Tibial nerve (tissue), 4 donors: ENCODE results near the gene R3HCC1L. TPM values are rescaled to one million over a fixed set of nuclear protein-coding genes. Genes with fewer than 3 reads are reported as not detected.

Experiments used
- DNase-seq, 2 donors: peaks; one replicate each; pipeline ENCODE4 v3.0.0-alpha.2; 2019; ENCODE audit warnings: low spot score in 2 of 2
- H3K27ac ChIP-seq, 4 donors: fragments of 200-600 bp; sonication (generic) in 3 of 4; one replicate each; pipeline ENCODE4 v1.5.1; 2017 to 2019; ENCODE audit warnings: mild to moderate bottlenecking in 1 of 4
- H3K27me3 ChIP-seq, 2 donors: fragments of 200-600 bp; sonication (generic) in 1 of 2; one replicate each; pipeline versions ENCODE4 v1.5.1 to v1.6.0; 2017 to 2019
- H3K36me3 ChIP-seq, 3 donors: fragments of 200-600 bp; sonication (generic); one replicate each; pipeline ENCODE4 v1.5.1; 2018 to 2019
- H3K4me1 ChIP-seq, 4 donors: fragments of 200-600 bp; sonication (generic) in 3 of 4; one replicate each; pipeline ENCODE4 v1.5.1; 2017 to 2019
- H3K4me3 ChIP-seq, 4 donors: fragments of 200-600 bp; sonication (generic) in 3 of 4; one replicate each; pipeline ENCODE4 v1.5.1; 2017 to 2019; ENCODE audit warnings: mild to moderate bottlenecking in 1 of 4, moderate library complexity in 1 of 4
- H3K9me3 ChIP-seq, 4 donors: fragments of 200-600 bp; sonication (generic) in 3 of 4; one replicate each; pipeline ENCODE4 v1.5.1; 2017 to 2019
- EP300 ChIP-seq, 2 donors: sonication (generic); formaldehyde crosslinking; IDR thresholded peaks; one replicate each; pipeline ENCODE4 v1.6.1; 2017; ENCODE audit warnings: antibody characterized with exemption in 2 of 2, mild to moderate bottlenecking in 1 of 2
- POLR2A ChIP-seq, 2 donors: fragments of 450-650 bp; IDR thresholded peaks; one replicate each; pipeline ENCODE4 v1.6.1; 2017; ENCODE audit warnings: antibody characterized with exemption in 2 of 2, mild to moderate bottlenecking in 2 of 2, moderate library complexity in 2 of 2
- WGBS, 2 donors: methylation state at CpG; one replicate each; pipeline ENCODE4 v1.1.5; 2018; 5-methylcytosine and 5-hydroxymethylcytosine counted together
- total RNA-seq, 4 donors: library from RNA; depleted of rRNA; stranded (reverse); fragments of >200 nt; gene quantifications; one replicate each; pipeline ENCODE4 v1.1.0, GENCODE V29; 2016
- TF ChIP-seq, protein P1 (sequence below), 5 experiments: fragments of 200-600 bp in 3 of 5; fragments of 450-650 bp in 2 of 5; sonication (generic) in 3 of 5; IDR thresholded peaks; one replicate each; pipeline ENCODE4 v1.5.1; 2016 to 2019; ENCODE audit warnings: antibody characterized with exemption in 5 of 5, mild to moderate bottlenecking in 3 of 5, moderate library complexity in 2 of 5

R3HCC1L gene
- total RNA-seq, 4 donors from 2014 or later, result 10.8 to 15.1 (median 13.5) TPM

DNA sequence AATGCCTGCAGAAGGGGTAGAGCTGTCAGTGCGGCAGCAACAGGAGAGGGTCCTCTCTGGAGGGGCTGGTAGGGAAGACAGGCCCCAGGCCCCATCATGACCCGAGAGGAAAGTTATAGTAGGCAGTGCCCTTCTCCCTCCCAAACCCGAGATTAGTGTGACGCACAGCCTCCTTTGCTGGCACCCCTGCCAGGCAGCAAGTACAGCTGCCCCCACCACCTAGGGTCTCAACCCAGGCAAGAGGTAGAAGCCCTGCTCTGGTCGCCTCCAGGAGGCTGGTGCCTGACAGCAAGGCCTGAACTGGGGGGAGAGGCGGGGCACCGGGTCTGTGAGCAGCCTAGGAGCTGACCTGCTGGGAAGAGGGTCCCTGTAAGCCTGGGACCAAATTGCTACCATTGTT, 118.0 kb downstream of the R3HCC1L start:
- H3K36me3 ChIP-seq, result peaks cover 0 to 96% (median 0%) of the 10 kb centered on the region in 3 donors
- no peak overlapping the region for H3K4me3 ChIP-seq
- H3K9me3 ChIP-seq, result no peaks in the 10 kb centered on the region
- peaks cover 0 to 13% (median 1%) of the 10 kb centered on the region in 4 donors for H3K4me1 ChIP-seq
- WGBS, 2 donors, result 84 to 92% methylated on average over 7 of the region's 7 CpGs
- no peak overlapping the region for H3K27ac ChIP-seq
- no peak for DNase-seq
- H3K27me3 ChIP-seq, result no peaks in the 10 kb centered on the region
- TF ChIP-seq POLR2A (IDR thresholded peaks at IDR 0.05), result no peak

GRCh38 chr10:98253499-98253898, 119.0 kb downstream of the R3HCC1L start:
- no peak for DNase-seq
- no peak overlapping the region for H3K4me3 ChIP-seq
- H3K9me3 ChIP-seq, result no peaks in the 10 kb centered on the region
- no peak overlapping the region for H3K27ac ChIP-seq
- H3K36me3 ChIP-seq, result peaks cover 0 to 96% (median 0%) of the 10 kb centered on the region in 3 donors
- peaks cover 0 to 7% (median 0%) of the 10 kb centered on the region in 4 donors for H3K4me1 ChIP-seq
- WGBS, 2 donors, result 91 to 92% methylated on average over 17 of the region's 17 CpGs
- H3K27me3 ChIP-seq, result no peaks in the 10 kb centered on the region
- no peak for TF ChIP-seq POLR2A (IDR thresholded peaks at IDR 0.05)
- no peak for TF ChIP-seq EP300 (IDR thresholded peaks at IDR 0.05)
- TF ChIP-seq, protein P1, sequence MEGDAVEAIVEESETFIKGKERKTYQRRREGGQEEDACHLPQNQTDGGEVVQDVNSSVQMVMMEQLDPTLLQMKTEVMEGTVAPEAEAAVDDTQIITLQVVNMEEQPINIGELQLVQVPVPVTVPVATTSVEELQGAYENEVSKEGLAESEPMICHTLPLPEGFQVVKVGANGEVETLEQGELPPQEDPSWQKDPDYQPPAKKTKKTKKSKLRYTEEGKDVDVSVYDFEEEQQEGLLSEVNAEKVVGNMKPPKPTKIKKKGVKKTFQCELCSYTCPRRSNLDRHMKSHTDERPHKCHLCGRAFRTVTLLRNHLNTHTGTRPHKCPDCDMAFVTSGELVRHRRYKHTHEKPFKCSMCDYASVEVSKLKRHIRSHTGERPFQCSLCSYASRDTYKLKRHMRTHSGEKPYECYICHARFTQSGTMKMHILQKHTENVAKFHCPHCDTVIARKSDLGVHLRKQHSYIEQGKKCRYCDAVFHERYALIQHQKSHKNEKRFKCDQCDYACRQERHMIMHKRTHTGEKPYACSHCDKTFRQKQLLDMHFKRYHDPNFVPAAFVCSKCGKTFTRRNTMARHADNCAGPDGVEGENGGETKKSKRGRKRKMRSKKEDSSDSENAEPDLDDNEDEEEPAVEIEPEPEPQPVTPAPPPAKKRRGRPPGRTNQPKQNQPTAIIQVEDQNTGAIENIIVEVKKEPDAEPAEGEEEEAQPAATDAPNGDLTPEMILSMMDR (IDR thresholded peaks at IDR 0.05), result no peak

- H3K27me3 ChIP-seq, result no peaks in the 10 kb centered on the region
- 89% methylated on average over 8 to 10 of the region's 10 CpGs for WGBS, 2 donors
- TF ChIP-seq POLR2A (IDR thresholded peaks at IDR 0.05) (no peak), EP300 (IDR thresholded peaks at IDR 0.05) (no peak)
- TF ChIP-seq, protein P1 (IDR thresholded peaks at IDR 0.05), result no peak
- no peak overlapping the region for H3K4me3 ChIP-seq
- H3K27ac ChIP-seq, result no peak overlapping the region
- DNase-seq, result no peak
- peaks cover 0 to 2% (median 0%) of the 10 kb centered on the region in 4 donors for H3K4me1 ChIP-seq
- peaks cover 0 to 94% (median 0%) of the 10 kb centered on the region in 3 donors for H3K36me3 ChIP-seq
- no peaks in the 10 kb centered on the region for H3K9me3 ChIP-seq
Measured at GRCh38 chr10:98254234-98254974, 119.9 kb downstream of the R3HCC1L start.

DNA sequence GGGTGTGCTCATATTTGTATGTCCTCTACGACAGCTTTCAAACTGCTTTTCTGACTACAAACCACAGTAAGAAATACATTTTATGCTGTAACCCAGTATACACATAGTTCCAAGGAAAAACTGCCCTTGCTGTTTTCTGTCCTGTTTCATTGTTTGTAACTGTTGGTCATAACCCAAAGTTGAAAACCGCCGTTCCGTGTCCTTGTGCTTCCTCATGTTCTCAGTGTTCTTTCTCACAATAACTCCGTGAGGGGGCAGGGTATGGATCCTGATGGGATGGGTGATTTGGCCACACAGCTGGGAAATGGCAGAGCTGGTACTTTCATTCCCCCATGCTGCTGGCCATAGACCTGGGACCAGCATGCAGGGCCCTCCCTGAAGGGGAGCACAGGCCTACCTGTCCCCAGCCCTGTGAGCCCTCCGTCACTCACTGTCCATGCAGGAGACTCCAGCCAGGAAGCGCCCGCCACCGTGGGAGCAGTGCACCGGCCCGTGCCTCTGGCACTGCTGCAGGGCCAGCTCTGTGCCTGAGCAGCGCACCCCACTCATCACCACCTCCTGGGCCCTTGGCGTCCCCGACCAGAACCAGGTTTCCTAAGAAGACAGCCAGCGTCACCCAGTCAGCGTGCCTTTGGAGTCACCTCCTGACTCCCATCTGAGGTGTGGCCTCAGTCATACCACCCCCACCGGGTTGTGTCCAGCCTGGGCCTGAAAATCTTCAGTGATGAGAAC, 120.9 kb downstream of the R3HCC1L start:
- no peak for TF ChIP-seq POLR2A (IDR thresholded peaks at IDR 0.05)
- TF ChIP-seq EP300 (IDR thresholded peaks at IDR 0.05), result no peak
- TF ChIP-seq, protein P1 (IDR thresholded peaks at IDR 0.05), result no peak
- no peak for DNase-seq
- 89 to 92% methylated on average over 14 to 16 of the region's 17 CpGs for WGBS, 2 donors
- H3K27me3 ChIP-seq, result no peaks in the 10 kb centered on the region
- no peak overlapping the region for H3K4me3 ChIP-seq
- peaks cover 0 to 5% (median 0%) of the 10 kb centered on the region in 4 donors for H3K4me1 ChIP-seq
- no peak overlapping the region for H3K27ac ChIP-seq
- peaks cover 0 to 89% (median 0%) of the 10 kb centered on the region in 3 donors for H3K36me3 ChIP-seq
- no peaks in the 10 kb centered on the region for H3K9me3 ChIP-seq

DNA sequence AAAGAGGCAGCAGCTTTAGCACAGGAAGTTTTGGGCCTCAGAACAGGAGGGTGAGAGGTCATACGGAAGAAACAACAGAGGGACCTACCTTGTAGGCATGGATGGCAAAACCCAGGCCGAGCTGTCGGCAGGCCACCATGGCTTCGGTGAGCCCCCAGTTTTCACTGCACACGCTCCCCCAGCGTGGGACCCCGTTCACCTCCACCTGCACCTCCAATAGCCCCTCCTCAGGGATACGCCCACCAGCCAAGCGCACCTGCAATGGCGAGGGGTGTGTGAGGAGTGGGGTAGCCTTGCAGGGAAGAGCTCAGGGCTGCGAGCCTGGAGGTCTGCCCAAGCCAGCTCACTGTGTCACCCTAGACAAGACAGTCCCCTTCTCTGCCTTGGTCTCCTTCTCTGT, 122.2 kb downstream of the R3HCC1L start:
- Histone ChIP-seq H3K4me1 (peaks cover 0 to 17% (median 0%) of the 10 kb centered on the region in 4 donors), H3K9me3 (no peaks in the 10 kb centered on the region), H3K4me3 (no peak overlapping the region), H3K36me3 (peaks cover 0 to 86% (median 0%) of the 10 kb centered on the region in 3 donors), H3K27ac (no peak overlapping the region), H3K27me3 (no peaks in the 10 kb centered on the region)
- TF ChIP-seq, protein P1 (IDR thresholded peaks at IDR 0.05), result no peak
- TF ChIP-seq POLR2A (IDR thresholded peaks at IDR 0.05), result no peak
- no peak for TF ChIP-seq EP300 (IDR thresholded peaks at IDR 0.05)
- WGBS, 2 donors, result 91 to 94% methylated on average over 11 of the region's 11 CpGs
- DNase-seq, result no peak
